SJSA1 (cell line): Measurements from ENCODE around the gene CRYBG1. TPM values are rescaled to one million over a fixed set of nuclear protein-coding genes. Genes with fewer than 3 reads are reported as not detected.
"Not testable (repeated sequence)": the region's sequence is repeated elsewhere in the genome, so short reads cannot be mapped to it uniquely, and the experiment has no call there.

ENCODE experiments used
- DNase-seq, 2 experiments: peaks; one replicate each; pipeline ENCODE4 v3.0.0-alpha.2; 2015 to 2020; ENCODE audit warnings: low spot score in 2 of 2, low read depth in 1 of 2
- H3K27ac ChIP-seq: fragments of 250-450 bp; sonication (Bioruptor Pico); 2 replicates; pipeline ENCODE4 v1.5.1; 2020; ENCODE audit warnings: mild to moderate bottlenecking, moderate library complexity
- H3K27me3 ChIP-seq: fragments of 250-450 bp; sonication (Bioruptor Pico); replicated peaks from 2 replicates; pipeline ENCODE4 v1.5.1; 2020; ENCODE audit warnings: mild to moderate bottlenecking, moderate library complexity
- H3K36me3 ChIP-seq: fragments of 250-450 bp; sonication (Bioruptor Pico); 2 replicates; pipeline ENCODE4 v1.5.1; 2020; ENCODE audit warnings: mild to moderate bottlenecking
- H3K4me1 ChIP-seq: fragments of 250-450 bp; sonication (Bioruptor Pico); replicated peaks from 2 replicates; pipeline ENCODE4 v1.6.1; 2021; ENCODE audit warnings: mild to moderate bottlenecking
- H3K4me3 ChIP-seq: fragments of 250-450 bp; sonication (Bioruptor Pico); 2 replicates; pipeline ENCODE4 v1.5.1; 2020; ENCODE audit warnings: mild to moderate bottlenecking
- H3K9me3 ChIP-seq: fragments of 250-450 bp; sonication (Bioruptor Pico); replicated peaks from 2 replicates; pipeline ENCODE4 v1.5.1; 2020; ENCODE audit warnings: mild to moderate bottlenecking
- total RNA-seq: library from RNA; depleted of rRNA; stranded (reverse); fragments of >200 nt; shearing (Covaris generic); gene quantifications from 2 replicates; pipeline ENCODE4 v1.2.3, GENCODE V29; 2014

CRYBG1 gene
- total RNA-seq, 1 experiment from 2014 or later, result 10.1 TPM

GRCh38 chr6:106513808-106514582, 153.5 kb downstream of the CRYBG1 start:
- Histone ChIP-seq H3K4me3 (peak overlapping the region; percentile 90; the same call in 1 of the 2 replicates), H3K27me3 (no peaks in the 10 kb centered on the region), H3K27ac (no peak overlapping the region), H3K36me3 (peaks cover 6% of the 10 kb centered on the region), H3K4me1 (peaks cover 39% of the 10 kb centered on the region), H3K9me3 (no peaks in the 10 kb centered on the region)
- DNase-seq, result no peak

GRCh38 chr6:106514583-106514885, 154.0 kb downstream of the CRYBG1 start:
- no peaks in the 10 kb centered on the region for H3K9me3 ChIP-seq
- H3K27me3 ChIP-seq, result no peaks in the 10 kb centered on the region
- no peak for DNase-seq
- H3K4me3 ChIP-seq, result no peak overlapping the region
- H3K27ac ChIP-seq, result no peak overlapping the region
- peaks cover 6% of the 10 kb centered on the region for H3K36me3 ChIP-seq
- H3K4me1 ChIP-seq, result peaks cover 44% of the 10 kb centered on the region

- not testable (repeated sequence) for H3K27me3 ChIP-seq, H3K9me3 ChIP-seq, H3K36me3 ChIP-seq, H3K27ac ChIP-seq, H3K4me3 ChIP-seq, DNase-seq
- H3K4me1 ChIP-seq, result peaks cover 50% of the 10 kb centered on the region
Measured at GRCh38 chr6:106515582-106515981, 155.1 kb downstream of the CRYBG1 start.

- H3K36me3 ChIP-seq, result peaks cover 11% of the 10 kb centered on the region
- no peak overlapping the region for H3K4me3 ChIP-seq
- no peaks in the 10 kb centered on the region for H3K27me3 ChIP-seq
- H3K9me3 ChIP-seq, result no peaks in the 10 kb centered on the region
- peaks cover 44% of the 10 kb centered on the region for H3K4me1 ChIP-seq
- no peak overlapping the region for H3K27ac ChIP-seq
- DNase-seq, result no peak
Measured at GRCh38 chr6:106516616-106517015, 156.1 kb downstream of the CRYBG1 start.

- H3K27me3 ChIP-seq, result no peaks in the 10 kb centered on the region
- no peak overlapping the region for H3K27ac ChIP-seq
- no peak overlapping the region for H3K4me3 ChIP-seq
- H3K36me3 ChIP-seq, result peaks cover 5% of the 10 kb centered on the region
- H3K4me1 ChIP-seq, result peaks cover 37% of the 10 kb centered on the region
- no peak for DNase-seq
- H3K9me3 ChIP-seq, result no peaks in the 10 kb centered on the region
Measured at GRCh38 chr6:106517706-106518105, 157.2 kb downstream of the CRYBG1 start.

- no peak for DNase-seq
- Histone ChIP-seq H3K27me3 (no peaks in the 10 kb centered on the region), H3K27ac (peak overlapping the region; percentile 87), H3K4me1 (peaks cover 27% of the 10 kb centered on the region), H3K4me3 (no peak overlapping the region), H3K9me3 (no peaks in the 10 kb centered on the region), H3K36me3 (peaks cover 5% of the 10 kb centered on the region)
Measured at GRCh38 chr6:106518748-106519147, 158.2 kb downstream of the CRYBG1 start.

GRCh38 chr6:106519460-106520394, 159.2 kb downstream of the CRYBG1 start:
- H3K4me3 ChIP-seq, result no peak overlapping the region
- H3K27me3 ChIP-seq, result no peaks in the 10 kb centered on the region
- peaks cover 5% of the 10 kb centered on the region for H3K36me3 ChIP-seq
- peak; percentile 87 to 88 for DNase-seq
- H3K4me1 ChIP-seq, result peaks cover 24% of the 10 kb centered on the region
- peak overlapping the region; percentile 87 for H3K27ac ChIP-seq
- H3K9me3 ChIP-seq, result no peaks in the 10 kb centered on the region

- Histone ChIP-seq H3K27ac (no peak overlapping the region), H3K27me3 (no peaks in the 10 kb centered on the region)
Measured at GRCh38 chr6:106520711-106521401, 160.3 kb downstream of the CRYBG1 start.

GRCh38 chr6:106522562-106523250, 162.2 kb downstream of the CRYBG1 start:
- Histone ChIP-seq H3K36me3 (peaks cover 5% of the 10 kb centered on the region), H3K27me3 (no peaks in the 10 kb centered on the region), H3K9me3 (no peaks in the 10 kb centered on the region), H3K4me3 (no peak overlapping the region), H3K4me1 (peaks cover 44% of the 10 kb centered on the region), H3K27ac (no peak overlapping the region)
- DNase-seq, result no peak

More at GRCh38 chr6:106520711-106521401, 160.3 kb downstream of the CRYBG1 start:
- Histone ChIP-seq H3K9me3 (no peaks in the 10 kb centered on the region), H3K4me1 (peaks cover 36% of the 10 kb centered on the region), H3K36me3 (peaks cover 5% of the 10 kb centered on the region), H3K4me3 (no peak overlapping the region)
- DNase-seq, result no peak

GRCh38 chr6:106525107-106525881, 164.8 kb downstream of the CRYBG1 start:
- H3K4me1 ChIP-seq, result peaks cover 35% of the 10 kb centered on the region
- peaks cover 5% of the 10 kb centered on the region for H3K36me3 ChIP-seq
- peak overlapping the region; percentile 21 for H3K4me3 ChIP-seq
- DNase-seq, result peak in 1 of 2 experiments; percentile 28
- H3K27me3 ChIP-seq, result no peaks in the 10 kb centered on the region
- H3K27ac ChIP-seq, result peak overlapping the region; percentile 33
- no peaks in the 10 kb centered on the region for H3K9me3 ChIP-seq

- peaks cover 34% of the 10 kb centered on the region for H3K4me1 ChIP-seq
- H3K27me3 ChIP-seq, result no peaks in the 10 kb centered on the region
- no peak overlapping the region for H3K4me3 ChIP-seq
- H3K36me3 ChIP-seq, result peaks cover 3% of the 10 kb centered on the region
- no peak for DNase-seq
- peak overlapping the region; percentile 33; the same call in 1 of the 2 replicates for H3K27ac ChIP-seq
- H3K9me3 ChIP-seq, result no peaks in the 10 kb centered on the region
Measured at GRCh38 chr6:106525882-106526275, 165.4 kb downstream of the CRYBG1 start.

GRCh38 chr6:106527117-106527516, 166.6 kb downstream of the CRYBG1 start:
- H3K27me3 ChIP-seq, result no peaks in the 10 kb centered on the region
- no peak overlapping the region for H3K4me3 ChIP-seq
- peak overlapping the region; percentile 68 for H3K27ac ChIP-seq
- H3K9me3 ChIP-seq, result no peaks in the 10 kb centered on the region
- H3K4me1 ChIP-seq, result peaks cover 34% of the 10 kb centered on the region
- no peak for DNase-seq
- H3K36me3 ChIP-seq, result peaks cover 3% of the 10 kb centered on the region; the same call in 1 of the 2 replicates
